Vagina (tissue), 2 donors: ENCODE data around the gene SKAP1. TPM values are rescaled to one million over a fixed set of nuclear protein-coding genes. Genes with fewer than 3 reads are reported as not detected.
"Not testable (repeated sequence)": the region's sequence is repeated elsewhere in the genome, so short reads cannot be mapped to it uniquely, and the experiment has no call there.

Experiments used
- DNase-seq, 2 donors: peaks; one replicate each; pipeline ENCODE4 v3.0.0-alpha.2; 2017; ENCODE audit errors: extremely low spot score in 2 of 2
- H3K27ac ChIP-seq: fragments of 200-600 bp; sonication (generic); one replicate; pipeline ENCODE4 v1.5.1; 2019
- H3K27me3 ChIP-seq: fragments of 200-600 bp; sonication (generic); one replicate; pipeline ENCODE4 v1.5.1; 2019
- H3K36me3 ChIP-seq, 2 donors: fragments of 200-600 bp; sonication (generic); one replicate each; pipeline ENCODE4 v1.5.1; 2017 to 2019
- H3K4me1 ChIP-seq: fragments of 200-600 bp; sonication (generic); one replicate; pipeline ENCODE4 v1.5.1; 2019
- H3K4me3 ChIP-seq, 2 donors: fragments of 200-600 bp; sonication (generic); 1 replicate in 1 of 2; 2 replicates in 1 of 2; pipeline ENCODE4 v1.5.1; 2016 to 2019
- H3K9me3 ChIP-seq: fragments of 200-600 bp; sonication (generic); one replicate; pipeline ENCODE4 v1.5.1; 2019
- POLR2A ChIP-seq, 2 donors: fragments of 450-650 bp; IDR thresholded peaks; one replicate each; pipeline ENCODE4 v1.6.1; 2017; ENCODE audit warnings: antibody characterized with exemption in 2 of 2, mild to moderate bottlenecking in 2 of 2, moderate library complexity in 2 of 2
- POLR2AphosphoS5 ChIP-seq, 2 donors: sonication (generic); formaldehyde crosslinking; IDR thresholded peaks; one replicate each; pipeline ENCODE4 v1.9.0; 2017; ENCODE audit warnings: antibody characterized with exemption in 2 of 2, mild to moderate bottlenecking in 2 of 2, low read depth in 1 of 2; ENCODE audit not compliant: insufficient read depth in 1 of 2
- intact Hi-C: fragments of 100-400 bp; cut with DNase I; formaldehyde crosslinking; loops from one replicate; pipeline ENCODE4 v1.15.1; 2023
- total RNA-seq: library from RNA; depleted of rRNA; stranded (reverse); fragments of >200 nt; gene quantifications from one replicate; pipeline ENCODE4 v1.2.3, GENCODE V29; 2016
- TF ChIP-seq, protein P1 (sequence below), 3 experiments: fragments of 450-650 bp in 2 of 3; fragments of 200-600 bp in 1 of 3; sonication (generic) in 1 of 3; IDR thresholded peaks; one replicate each; pipeline ENCODE4 v1.5.1; 2017 to 2019; ENCODE audit warnings: antibody characterized with exemption in 3 of 3, mild to moderate bottlenecking in 2 of 3, moderate library complexity in 2 of 3

SKAP1 gene
- total RNA-seq, 1 donor from 2014 or later: 5.6 TPM

DNA sequence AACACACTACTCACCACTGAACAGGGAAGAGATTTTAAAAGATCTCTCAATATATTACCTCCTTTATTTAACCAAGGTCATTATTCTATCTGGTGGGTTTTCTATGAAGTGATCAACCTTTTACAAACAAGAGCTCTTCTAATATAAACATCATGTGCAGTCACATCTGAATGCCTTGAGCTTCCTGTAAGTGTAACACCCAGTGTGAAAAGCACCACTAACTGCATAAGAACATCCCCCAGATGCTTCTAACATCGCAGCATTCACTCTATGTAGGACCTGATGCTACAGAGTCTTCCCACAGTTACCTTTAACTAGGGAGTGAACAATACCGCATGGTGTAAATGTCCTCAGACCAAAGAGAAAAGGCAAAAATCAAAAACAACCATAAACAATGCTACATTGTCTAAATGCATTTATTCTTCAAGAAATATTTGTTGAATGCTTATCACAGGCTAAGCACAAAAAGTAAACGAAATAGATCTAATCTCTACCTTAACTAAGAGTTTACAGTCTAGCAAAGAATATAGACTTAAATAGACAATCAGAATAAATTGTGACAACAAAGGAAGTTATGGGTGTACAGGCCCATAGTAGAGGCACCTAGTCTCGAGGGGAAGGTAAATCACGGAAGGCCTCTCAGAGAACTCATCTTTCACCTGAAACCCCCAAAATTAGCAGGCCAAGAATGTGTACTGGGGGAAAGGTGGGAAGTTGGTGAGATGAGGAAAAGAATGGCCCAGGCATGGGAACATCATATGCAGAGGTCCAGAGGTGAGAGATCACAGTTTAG is 16.2 kb downstream of the SKAP1 start:
- H3K27ac ChIP-seq: no peak overlapping the region
- no peaks in the 10 kb centered on the region for H3K27me3 ChIP-seq
- H3K9me3 ChIP-seq: no peaks in the 10 kb centered on the region
- no peak for DNase-seq
- H3K4me3 ChIP-seq: no peak overlapping the region
- H3K36me3 ChIP-seq: no peaks in the 10 kb centered on the region
- no peaks in the 10 kb centered on the region for H3K4me1 ChIP-seq
- TF ChIP-seq POLR2AphosphoS5 (IDR thresholded peaks at IDR 0.05; ENCODE audit: insufficient read depth in 1 of 2, low read depth in 1 of 2): no peak
- intact Hi-C loops: no loop called here

DNA sequence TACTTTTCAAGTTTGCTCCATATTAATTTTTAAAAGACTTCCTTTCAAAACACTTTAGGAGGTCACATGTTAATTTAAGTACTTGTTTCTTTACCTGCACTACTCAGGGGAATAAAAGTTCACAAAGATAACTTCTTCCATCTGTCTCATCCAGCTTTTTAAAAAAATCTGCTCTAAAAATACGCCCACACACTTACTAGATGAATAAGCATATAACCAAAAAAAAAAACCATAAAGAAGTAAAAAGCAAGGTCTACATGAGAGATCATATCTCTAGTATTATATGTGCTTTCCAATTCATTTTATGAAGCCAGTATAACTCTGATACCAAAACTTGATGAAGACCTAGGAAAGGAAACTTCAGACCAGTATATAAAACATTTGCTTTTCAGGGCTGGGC is 17.2 kb downstream of the SKAP1 start:
- no peaks in the 10 kb centered on the region for H3K4me1 ChIP-seq
- no peak overlapping the region for H3K4me3 ChIP-seq
- no peak overlapping the region for H3K27ac ChIP-seq
- no peaks in the 10 kb centered on the region for H3K36me3 ChIP-seq
- intact Hi-C loops: no loop called here
- DNase-seq: no peak
- H3K27me3 ChIP-seq: no peaks in the 10 kb centered on the region
- TF ChIP-seq POLR2A (IDR thresholded peaks at IDR 0.05) (no peak), POLR2AphosphoS5 (IDR thresholded peaks at IDR 0.05; ENCODE audit: insufficient read depth in 1 of 2, low read depth in 1 of 2) (no peak)
- TF ChIP-seq, protein P1, sequence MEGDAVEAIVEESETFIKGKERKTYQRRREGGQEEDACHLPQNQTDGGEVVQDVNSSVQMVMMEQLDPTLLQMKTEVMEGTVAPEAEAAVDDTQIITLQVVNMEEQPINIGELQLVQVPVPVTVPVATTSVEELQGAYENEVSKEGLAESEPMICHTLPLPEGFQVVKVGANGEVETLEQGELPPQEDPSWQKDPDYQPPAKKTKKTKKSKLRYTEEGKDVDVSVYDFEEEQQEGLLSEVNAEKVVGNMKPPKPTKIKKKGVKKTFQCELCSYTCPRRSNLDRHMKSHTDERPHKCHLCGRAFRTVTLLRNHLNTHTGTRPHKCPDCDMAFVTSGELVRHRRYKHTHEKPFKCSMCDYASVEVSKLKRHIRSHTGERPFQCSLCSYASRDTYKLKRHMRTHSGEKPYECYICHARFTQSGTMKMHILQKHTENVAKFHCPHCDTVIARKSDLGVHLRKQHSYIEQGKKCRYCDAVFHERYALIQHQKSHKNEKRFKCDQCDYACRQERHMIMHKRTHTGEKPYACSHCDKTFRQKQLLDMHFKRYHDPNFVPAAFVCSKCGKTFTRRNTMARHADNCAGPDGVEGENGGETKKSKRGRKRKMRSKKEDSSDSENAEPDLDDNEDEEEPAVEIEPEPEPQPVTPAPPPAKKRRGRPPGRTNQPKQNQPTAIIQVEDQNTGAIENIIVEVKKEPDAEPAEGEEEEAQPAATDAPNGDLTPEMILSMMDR (IDR thresholded peaks at IDR 0.05): no peak
- no peaks in the 10 kb centered on the region for H3K9me3 ChIP-seq

DNA sequence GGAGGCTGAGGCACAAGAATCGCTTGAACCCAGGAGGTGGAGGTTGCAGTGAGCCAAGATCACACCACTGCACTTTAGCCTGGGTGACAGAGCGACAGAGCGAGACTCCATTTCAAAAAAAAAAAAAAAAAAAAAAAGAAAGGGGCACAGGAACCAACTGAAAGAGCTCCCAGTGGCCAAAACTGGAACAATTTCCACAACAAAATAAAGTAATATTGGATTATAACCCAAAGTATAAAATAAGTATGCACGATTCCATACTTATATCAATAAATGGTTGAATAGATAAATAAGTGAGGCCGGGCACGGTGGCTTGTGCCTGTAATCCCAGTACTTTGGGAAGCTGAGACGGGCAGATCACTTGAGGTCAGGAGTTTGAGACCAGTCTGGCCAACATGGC is 19.2 kb downstream of the SKAP1 start:
- H3K27ac ChIP-seq, H3K9me3 ChIP-seq, DNase-seq, H3K36me3 ChIP-seq, H3K4me1 ChIP-seq, H3K4me3 ChIP-seq, intact Hi-C loops, H3K27me3 ChIP-seq: not testable (repeated sequence)

DNA sequence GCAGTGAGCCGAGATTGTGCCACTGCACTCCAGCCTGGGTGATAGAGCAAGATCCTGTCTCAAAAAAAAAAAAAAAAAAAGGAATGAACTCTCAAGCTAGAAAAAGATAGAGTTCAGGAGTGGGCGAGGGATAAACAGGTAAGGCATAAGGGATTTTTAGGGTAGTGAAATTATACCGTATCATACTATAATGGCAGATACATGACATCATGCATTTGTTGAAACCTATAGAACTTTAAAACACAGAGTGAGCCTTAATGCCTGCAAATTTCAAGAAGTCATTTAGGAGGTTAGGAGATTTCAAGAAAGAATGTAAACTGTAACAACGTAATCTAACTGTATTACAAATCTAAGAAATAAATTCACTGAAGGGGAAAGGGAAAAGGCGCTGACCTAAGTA is 20.4 kb downstream of the SKAP1 start:
- no peaks in the 10 kb centered on the region for H3K4me1 ChIP-seq
- H3K27me3 ChIP-seq: no peaks in the 10 kb centered on the region
- H3K36me3 ChIP-seq: no peaks in the 10 kb centered on the region
- intact Hi-C loops: no loop called here
- no peak overlapping the region for H3K4me3 ChIP-seq
- H3K9me3 ChIP-seq: no peaks in the 10 kb centered on the region
- H3K27ac ChIP-seq: no peak overlapping the region
- TF ChIP-seq POLR2A (IDR thresholded peaks at IDR 0.05): no peak
- TF ChIP-seq POLR2AphosphoS5 (IDR thresholded peaks at IDR 0.05; ENCODE audit: insufficient read depth in 1 of 2, low read depth in 1 of 2): no peak
- TF ChIP-seq, protein P1 (IDR thresholded peaks at IDR 0.05): no peak
- no peak for DNase-seq

DNA sequence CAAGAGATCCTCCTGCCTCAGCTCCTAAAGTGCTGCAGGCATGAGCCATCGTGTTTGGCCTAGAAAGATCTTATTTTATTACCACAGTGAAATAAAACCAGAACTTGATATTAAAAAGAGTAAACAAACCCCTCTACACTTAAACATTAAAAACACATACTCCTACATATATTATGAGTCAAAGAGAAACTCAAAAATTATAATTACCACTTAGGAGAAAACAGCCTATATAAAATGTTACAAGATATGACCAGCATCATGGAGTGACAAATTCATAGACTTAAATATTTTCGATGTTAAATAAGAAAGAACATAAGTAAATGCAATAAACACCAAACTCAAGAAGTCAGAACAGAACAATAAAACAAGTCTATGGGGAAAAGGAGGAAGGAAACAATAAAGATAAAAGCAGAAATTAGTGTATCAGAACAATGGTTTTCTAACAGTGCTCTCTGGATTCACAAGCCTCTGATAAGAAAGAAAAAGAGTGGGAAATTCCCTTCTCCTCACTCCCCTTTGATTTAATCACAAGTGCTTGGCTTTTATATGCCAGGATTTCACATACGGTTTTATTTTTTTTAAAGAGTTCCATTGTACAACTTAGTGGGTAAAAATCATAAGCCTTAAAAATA is 23.0 kb downstream of the SKAP1 start:
- no peak for DNase-seq
- intact Hi-C loops: no loop called here
- Histone ChIP-seq H3K27ac (no peak overlapping the region), H3K4me3 (no peak overlapping the region), H3K4me1 (no peaks in the 10 kb centered on the region), H3K36me3 (no peaks in the 10 kb centered on the region), H3K27me3 (no peaks in the 10 kb centered on the region), H3K9me3 (no peaks in the 10 kb centered on the region)
- no peak for TF ChIP-seq POLR2A (IDR thresholded peaks at IDR 0.05)
- no peak for TF ChIP-seq POLR2AphosphoS5 (IDR thresholded peaks at IDR 0.05; ENCODE audit: insufficient read depth in 1 of 2, low read depth in 1 of 2)
- TF ChIP-seq, protein P1 (IDR thresholded peaks at IDR 0.05): no peak

DNA sequence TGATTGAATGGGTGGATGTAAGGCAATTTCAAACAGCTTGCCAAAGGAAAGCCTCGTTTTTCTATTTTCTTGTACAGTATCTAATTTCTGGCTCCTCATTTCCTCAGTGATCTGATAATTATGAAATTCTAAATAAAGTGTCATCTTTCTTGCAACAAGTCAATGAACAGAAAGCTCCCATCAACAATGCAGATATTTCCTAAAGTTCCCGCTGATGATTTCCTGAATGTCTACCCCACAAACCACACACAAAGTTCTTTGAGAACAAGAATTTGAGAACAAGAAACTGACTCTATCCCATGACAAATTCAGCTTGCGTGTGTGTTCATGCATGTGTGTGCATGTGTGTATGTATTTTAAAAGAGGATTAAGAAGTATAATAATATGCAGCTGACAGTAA is 35.2 kb downstream of the SKAP1 start:
- Histone ChIP-seq H3K9me3 (no peaks in the 10 kb centered on the region), H3K27ac (no peak overlapping the region), H3K36me3 (no peaks in the 10 kb centered on the region), H3K4me3 (no peak overlapping the region), H3K4me1 (no peaks in the 10 kb centered on the region), H3K27me3 (no peaks in the 10 kb centered on the region)
- no peak for DNase-seq
- TF ChIP-seq, protein P1 (IDR thresholded peaks at IDR 0.05): no peak
- TF ChIP-seq POLR2A (IDR thresholded peaks at IDR 0.05) (no peak), POLR2AphosphoS5 (IDR thresholded peaks at IDR 0.05; ENCODE audit: insufficient read depth in 1 of 2, low read depth in 1 of 2) (no peak)
- intact Hi-C loops: no loop called here
